HCT116 (cell line): ENCODE data around the gene SLC8A2.

ENCODE experiments used
- EGR1 ChIP-seq: IDR thresholded peaks from 2 replicates; pipeline ENCODE4 v1.6.1; 2012; ENCODE audit warnings: low read depth
- ELF1 ChIP-seq: IDR thresholded peaks from 2 replicates; pipeline ENCODE4 v1.6.1; 2012; ENCODE audit warnings: low read depth, borderline replicate concordance
- EZH2 ChIP-seq: fragments of 200-600 bp; sonication (generic); IDR thresholded peaks from 2 replicates; pipeline ENCODE4 v1.6.1; 2017; ENCODE audit warnings: antibody characterized with exemption, mixed run types
- EZH2phosphoT487 ChIP-seq: fragments of 200-600 bp; IDR thresholded peaks from 2 replicates; pipeline ENCODE4 v1.6.1; 2018; ENCODE audit warnings: antibody characterized with exemption, borderline replicate concordance
- POLR2A ChIP-seq: IDR thresholded peaks from 2 replicates; pipeline ENCODE4 v1.7.0; 2011; ENCODE audit warnings: borderline replicate concordance; ENCODE audit not compliant: insufficient read depth, insufficient read length; ENCODE audit errors: extremely low read depth
- POLR2AphosphoS5 ChIP-seq: IDR thresholded peaks from 2 replicates; pipeline ENCODE4 v1.6.1; 2011; ENCODE audit warnings: mild to moderate bottlenecking, low read depth, low read length, moderate library complexity
- RAD21 ChIP-seq: IDR thresholded peaks from 2 replicates; pipeline ENCODE4 v1.6.1; 2012; ENCODE audit warnings: low read depth, mild to moderate bottlenecking
- TCF7L2 ChIP-seq: IDR thresholded peaks from 2 replicates; pipeline ENCODE4 v1.7.0; 2011; ENCODE audit warnings: borderline replicate concordance, inconsistent platforms; ENCODE audit not compliant: insufficient read depth, insufficient read length; ENCODE audit errors: extremely low read depth
- YY1 ChIP-seq: IDR thresholded peaks from 2 replicates; pipeline ENCODE4 v1.6.1; 2011; ENCODE audit warnings: low read length, low read depth, moderate library complexity, mild to moderate bottlenecking; ENCODE audit not compliant: insufficient replicate concordance; ENCODE audit errors: extremely low read depth
- ZNF274 ChIP-seq: fragments of 200-500 bp; sonication (Bioruptor generic); IDR thresholded peaks from 2 replicates; pipeline ENCODE4 v1.6.1; 2014; ENCODE audit warnings: mild to moderate bottlenecking, low read depth, low read length, inconsistent platforms
- TF ChIP-seq, protein P1 (sequence below), 3 experiments: fragments of 200-600 bp in 1 of 3; sonication (generic) in 1 of 3; IDR thresholded peaks in 2 of 3; conservative IDR thresholded peaks in 1 of 3; 2 replicates each; pipeline ENCODE4 v1.5.1; 2012 to 2017; ENCODE audit warnings: low read depth in 2 of 3, low read length in 2 of 3, antibody characterized with exemption in 1 of 3, borderline replicate concordance in 1 of 3, control low read depth in 1 of 3, mild to moderate bottlenecking in 1 of 3, mixed read lengths in 1 of 3, mixed run types in 1 of 3, moderate library complexity in 1 of 3; ENCODE audit not compliant: insufficient read depth in 1 of 3
- TF ChIP-seq, protein P2 (sequence below): IDR thresholded peaks from 2 replicates; pipeline ENCODE4 v1.6.1; 2011; ENCODE audit warnings: mild to moderate bottlenecking, low read length, moderate library complexity; ENCODE audit not compliant: insufficient replicate concordance; ENCODE audit errors: extremely low read depth
- TF ChIP-seq, protein P3 (sequence below): IDR thresholded peaks from 2 replicates; pipeline ENCODE4 v1.6.1; 2012; ENCODE audit warnings: low read depth
- TF ChIP-seq, protein P4 (sequence below): IDR thresholded peaks from 2 replicates; pipeline ENCODE4 v1.6.1; 2012

DNA sequence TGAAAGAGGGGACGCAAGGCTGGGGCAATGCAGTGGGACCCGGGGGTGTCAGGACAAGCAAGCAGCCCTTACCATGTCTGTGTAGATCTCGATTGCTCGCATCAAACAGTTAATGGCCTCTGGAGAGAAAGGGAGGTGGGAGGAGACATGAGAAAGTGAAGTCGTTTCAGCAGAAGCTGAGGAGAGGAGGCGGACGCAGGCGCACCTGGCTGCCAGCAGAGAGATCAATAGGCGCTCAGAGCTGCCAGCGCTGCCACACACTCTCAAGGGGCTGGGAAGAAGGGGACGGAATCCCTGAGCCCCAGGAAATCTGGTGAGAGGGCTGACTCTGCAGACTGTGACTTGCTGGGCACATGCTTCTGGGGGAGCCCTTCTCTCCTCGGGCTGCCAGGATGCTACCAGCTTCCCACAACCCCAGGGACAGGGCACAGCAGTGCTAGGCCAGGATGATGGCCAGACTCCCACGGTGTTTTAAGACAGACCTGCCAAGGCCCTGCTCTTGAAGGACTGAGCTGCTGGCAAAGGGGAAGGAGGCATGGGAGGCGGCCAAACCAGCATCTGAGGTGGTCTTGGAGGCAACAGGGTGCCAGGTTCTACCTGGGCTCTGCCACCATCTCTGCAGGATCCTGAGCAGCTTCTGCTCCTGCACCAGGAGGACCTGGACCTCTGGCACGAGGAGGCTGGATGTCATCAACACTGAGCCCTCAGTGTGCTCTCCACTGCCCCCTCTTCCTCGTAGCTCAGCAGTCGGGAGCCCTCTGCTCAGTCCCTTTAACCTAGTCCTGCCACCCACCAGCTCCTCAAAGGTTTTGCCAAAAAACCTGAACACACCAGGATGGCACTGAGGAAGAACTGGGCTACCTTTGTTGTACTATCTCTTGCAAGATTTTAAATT is 24.0 kb upstream of the SLC8A2 start:
- TF ChIP-seq, protein P1, sequence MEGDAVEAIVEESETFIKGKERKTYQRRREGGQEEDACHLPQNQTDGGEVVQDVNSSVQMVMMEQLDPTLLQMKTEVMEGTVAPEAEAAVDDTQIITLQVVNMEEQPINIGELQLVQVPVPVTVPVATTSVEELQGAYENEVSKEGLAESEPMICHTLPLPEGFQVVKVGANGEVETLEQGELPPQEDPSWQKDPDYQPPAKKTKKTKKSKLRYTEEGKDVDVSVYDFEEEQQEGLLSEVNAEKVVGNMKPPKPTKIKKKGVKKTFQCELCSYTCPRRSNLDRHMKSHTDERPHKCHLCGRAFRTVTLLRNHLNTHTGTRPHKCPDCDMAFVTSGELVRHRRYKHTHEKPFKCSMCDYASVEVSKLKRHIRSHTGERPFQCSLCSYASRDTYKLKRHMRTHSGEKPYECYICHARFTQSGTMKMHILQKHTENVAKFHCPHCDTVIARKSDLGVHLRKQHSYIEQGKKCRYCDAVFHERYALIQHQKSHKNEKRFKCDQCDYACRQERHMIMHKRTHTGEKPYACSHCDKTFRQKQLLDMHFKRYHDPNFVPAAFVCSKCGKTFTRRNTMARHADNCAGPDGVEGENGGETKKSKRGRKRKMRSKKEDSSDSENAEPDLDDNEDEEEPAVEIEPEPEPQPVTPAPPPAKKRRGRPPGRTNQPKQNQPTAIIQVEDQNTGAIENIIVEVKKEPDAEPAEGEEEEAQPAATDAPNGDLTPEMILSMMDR (IDR thresholded peaks at IDR 0.05 in 2 of 3, conservative IDR thresholded peaks at IDR 0.05 in 1 of 3; ENCODE audit: borderline replicate concordance in 1 of 3, insufficient read depth in 1 of 3, low read depth in 2 of 3, low read length in 2 of 3): no peak
- TF ChIP-seq, protein P2, sequence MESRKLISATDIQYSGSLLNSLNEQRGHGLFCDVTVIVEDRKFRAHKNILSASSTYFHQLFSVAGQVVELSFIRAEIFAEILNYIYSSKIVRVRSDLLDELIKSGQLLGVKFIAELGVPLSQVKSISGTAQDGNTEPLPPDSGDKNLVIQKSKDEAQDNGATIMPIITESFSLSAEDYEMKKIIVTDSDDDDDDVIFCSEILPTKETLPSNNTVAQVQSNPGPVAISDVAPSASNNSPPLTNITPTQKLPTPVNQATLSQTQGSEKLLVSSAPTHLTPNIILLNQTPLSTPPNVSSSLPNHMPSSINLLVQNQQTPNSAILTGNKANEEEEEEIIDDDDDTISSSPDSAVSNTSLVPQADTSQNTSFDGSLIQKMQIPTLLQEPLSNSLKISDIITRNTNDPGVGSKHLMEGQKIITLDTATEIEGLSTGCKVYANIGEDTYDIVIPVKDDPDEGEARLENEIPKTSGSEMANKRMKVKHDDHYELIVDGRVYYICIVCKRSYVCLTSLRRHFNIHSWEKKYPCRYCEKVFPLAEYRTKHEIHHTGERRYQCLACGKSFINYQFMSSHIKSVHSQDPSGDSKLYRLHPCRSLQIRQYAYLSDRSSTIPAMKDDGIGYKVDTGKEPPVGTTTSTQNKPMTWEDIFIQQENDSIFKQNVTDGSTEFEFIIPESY: no peak
- TF ChIP-seq ELF1: no peak
- TF ChIP-seq, protein P3, sequence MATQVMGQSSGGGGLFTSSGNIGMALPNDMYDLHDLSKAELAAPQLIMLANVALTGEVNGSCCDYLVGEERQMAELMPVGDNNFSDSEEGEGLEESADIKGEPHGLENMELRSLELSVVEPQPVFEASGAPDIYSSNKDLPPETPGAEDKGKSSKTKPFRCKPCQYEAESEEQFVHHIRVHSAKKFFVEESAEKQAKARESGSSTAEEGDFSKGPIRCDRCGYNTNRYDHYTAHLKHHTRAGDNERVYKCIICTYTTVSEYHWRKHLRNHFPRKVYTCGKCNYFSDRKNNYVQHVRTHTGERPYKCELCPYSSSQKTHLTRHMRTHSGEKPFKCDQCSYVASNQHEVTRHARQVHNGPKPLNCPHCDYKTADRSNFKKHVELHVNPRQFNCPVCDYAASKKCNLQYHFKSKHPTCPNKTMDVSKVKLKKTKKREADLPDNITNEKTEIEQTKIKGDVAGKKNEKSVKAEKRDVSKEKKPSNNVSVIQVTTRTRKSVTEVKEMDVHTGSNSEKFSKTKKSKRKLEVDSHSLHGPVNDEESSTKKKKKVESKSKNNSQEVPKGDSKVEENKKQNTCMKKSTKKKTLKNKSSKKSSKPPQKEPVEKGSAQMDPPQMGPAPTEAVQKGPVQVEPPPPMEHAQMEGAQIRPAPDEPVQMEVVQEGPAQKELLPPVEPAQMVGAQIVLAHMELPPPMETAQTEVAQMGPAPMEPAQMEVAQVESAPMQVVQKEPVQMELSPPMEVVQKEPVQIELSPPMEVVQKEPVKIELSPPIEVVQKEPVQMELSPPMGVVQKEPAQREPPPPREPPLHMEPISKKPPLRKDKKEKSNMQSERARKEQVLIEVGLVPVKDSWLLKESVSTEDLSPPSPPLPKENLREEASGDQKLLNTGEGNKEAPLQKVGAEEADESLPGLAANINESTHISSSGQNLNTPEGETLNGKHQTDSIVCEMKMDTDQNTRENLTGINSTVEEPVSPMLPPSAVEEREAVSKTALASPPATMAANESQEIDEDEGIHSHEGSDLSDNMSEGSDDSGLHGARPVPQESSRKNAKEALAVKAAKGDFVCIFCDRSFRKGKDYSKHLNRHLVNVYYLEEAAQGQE: no peak
- TF ChIP-seq EZH2: no peak
- no peak for TF ChIP-seq POLR2A
- no peak for TF ChIP-seq TCF7L2
- no peak for TF ChIP-seq YY1
- TF ChIP-seq, protein P4, sequence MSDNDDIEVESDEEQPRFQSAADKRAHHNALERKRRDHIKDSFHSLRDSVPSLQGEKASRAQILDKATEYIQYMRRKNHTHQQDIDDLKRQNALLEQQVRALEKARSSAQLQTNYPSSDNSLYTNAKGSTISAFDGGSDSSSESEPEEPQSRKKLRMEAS: no peak
- TF ChIP-seq EGR1: no peak
- no peak for TF ChIP-seq RAD21
- TF ChIP-seq POLR2AphosphoS5: no peak
- TF ChIP-seq ZNF274: no peak
- no peak for TF ChIP-seq EZH2phosphoT487
